Measurements from ENCODE around the gene ADA. TPM values are rescaled to one million over a fixed set of nuclear protein-coding genes. Genes with fewer than 3 reads are reported as not detected.

ADA gene
- polyA plus RNA-seq, 1 of the 3 experiments (the other 2 are of a cell fraction), result 25.7 TPM

GRCh38 chr20:44624743-44625271 is 26.7 kb downstream of the ADA start:
- CTCF ChIA-PET, result interaction anchor here (0.6 to 1.4 kb wide), 2 partner anchors 9 to 14 kb away, joined by 3 to 5 read pairs; no protein-coding TSS in a partner anchor
- no peak overlapping the region for H3K9ac ChIP-seq
- H3F3A ChIP-seq (replicated peaks; ENCODE audit: insufficient read depth), result no peaks in the 10 kb centered on the region
- POLR2A ChIA-PET, result no interaction called here
- TF ChIP-seq EP300 (IDR thresholded peaks at IDR 0.05; ENCODE audit: borderline replicate concordance in 1 of 2, low read depth in 1 of 2, low read length in 1 of 2), result no peak
- TF ChIP-seq RXRA (IDR thresholded peaks at IDR 0.05; ENCODE audit: borderline replicate concordance, low read depth), result no peak
- TF ChIP-seq SIN3A (IDR thresholded peaks at IDR 0.05; ENCODE audit: borderline replicate concordance, low read depth, low read length), result no peak
- no peak for TF ChIP-seq ELF1 (IDR thresholded peaks at IDR 0.05)
- TF ChIP-seq FOXM1 (IDR thresholded peaks at IDR 0.05; ENCODE audit: low read depth), result no peak
- no peak for TF ChIP-seq SMC3 (IDR thresholded peaks at IDR 0.05; ENCODE audit: low read depth, low read length)
- TF ChIP-seq POLR2AphosphoS5 (IDR thresholded peaks at IDR 0.05; ENCODE audit: low read depth, low read length), result no peak
- TF ChIP-seq REST (IDR thresholded peaks at IDR 0.05; ENCODE audit: low read depth, low read length), result no peak
- no peak for TF ChIP-seq USF2 (IDR thresholded peaks at IDR 0.05; ENCODE audit: borderline replicate concordance, low read depth, low read length)
- TF ChIP-seq FOXJ3 (CRISPR knock-in tag; IDR thresholded peaks at IDR 0.05), result no peak
- no peak for TF ChIP-seq ZBTB33 (IDR thresholded peaks at IDR 0.05; ENCODE audit: borderline replicate concordance, low read depth)
- no peak for TF ChIP-seq GABPA (IDR thresholded peaks at IDR 0.05; ENCODE audit: low read depth)
- no peak for TF ChIP-seq RFX5 (IDR thresholded peaks at IDR 0.05; ENCODE audit: low read length)
- TF ChIP-seq TCF12 (IDR thresholded peaks at IDR 0.05), result no peak
- TF ChIP-seq JUND (IDR thresholded peaks at IDR 0.05), result no peak
- no peaks in the 10 kb centered on the region for H3K9me3 ChIP-seq
- no peak for DNase-seq
- H3K4me1 ChIP-seq (ENCODE audit: control insufficient read depth in 1 of 2, insufficient read depth in 2 of 2, low read depth in 1 of 2, low read length in 1 of 2), result peaks cover 0 to 6% of the 10 kb centered on the region in 2 experiments; a peak in 1 of 4 replicates
- H3K27ac ChIP-seq (ENCODE audit: low read depth in 2 of 2, low read length in 1 of 2), result no peak overlapping the region
- H3K27me3 ChIP-seq (ENCODE audit: insufficient read depth), result no peaks in the 10 kb centered on the region
- peaks cover 12 to 22% of the 10 kb centered on the region in 2 experiments for H3K36me3 ChIP-seq (replicated peaks in 1 of 2; ENCODE audit: control insufficient read depth in 1 of 2, insufficient read depth in 2 of 2, low read length in 1 of 2)
- no peaks in the 10 kb centered on the region for H4K20me1 ChIP-seq (ENCODE audit: insufficient read depth)
- H3K4me3 ChIP-seq (ENCODE audit: low read depth in 2 of 2, low read length in 1 of 2), result no peak overlapping the region
- H3K79me2 ChIP-seq (ENCODE audit: insufficient read depth), result no peaks in the 10 kb centered on the region
- no peak overlapping the region for H3K4me2 ChIP-seq
- no peaks in the 10 kb centered on the region for H3K9me2 ChIP-seq
- no peak overlapping the region for H2AFZ ChIP-seq (ENCODE audit: low read depth)
- 93% methylated on average over 4 of the region's 6 CpGs for WGBS (ENCODE audit: low lambda C conversion rate)

Measured in SK-N-SH (cell line).